ENCODE results near the gene EXOC4.

GRCh38 chr7:134078991-134079390 is 826.1 kb downstream of the EXOC4 start:
- TF ChIP-seq YY1 (IDR thresholded peaks at IDR 0.05; ENCODE audit: insufficient read depth, insufficient read length) (no peak), ZNF274 (IDR thresholded peaks at IDR 0.05; ENCODE audit: low read depth, low read length) (no peak)

All from NT2/D1 (cell line).